HG02885 (cell line): ENCODE data around the gene TRIM22.

Source experiments
- ATAC-seq: cut with Tn5 transposase; IDR thresholded peaks from one replicate; pipeline ENCODE4 v1.9.1; 2021; ENCODE audit warnings: mild to moderate bottlenecking; ENCODE audit not compliant: unreplicated experiment, poor library complexity

The TRIM22 gene

GRCh38 chr11:5737670-5738392 lies 48.2 kb downstream of the TRIM22 start:
- ATAC-seq = no peak

DNA sequence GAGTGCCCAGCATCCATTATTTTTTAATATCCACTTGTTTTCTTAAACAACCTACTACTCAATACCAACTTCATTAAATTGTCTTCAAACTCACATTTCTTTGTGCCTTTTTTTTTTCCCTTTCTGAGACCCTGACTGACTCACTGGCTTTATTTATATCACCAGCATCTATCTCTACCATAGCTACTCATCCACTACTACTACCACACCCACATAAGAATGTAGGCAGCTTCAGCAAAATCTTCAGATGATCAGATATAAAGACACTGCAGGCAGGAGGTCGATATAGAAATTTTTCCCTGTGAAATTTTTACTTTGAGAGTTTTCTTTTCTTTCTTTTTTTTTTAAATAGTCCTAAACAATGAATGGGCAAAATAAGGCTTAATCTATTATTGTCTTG lies 48.8 kb downstream of the TRIM22 start:
- no peak for ATAC-seq

DNA sequence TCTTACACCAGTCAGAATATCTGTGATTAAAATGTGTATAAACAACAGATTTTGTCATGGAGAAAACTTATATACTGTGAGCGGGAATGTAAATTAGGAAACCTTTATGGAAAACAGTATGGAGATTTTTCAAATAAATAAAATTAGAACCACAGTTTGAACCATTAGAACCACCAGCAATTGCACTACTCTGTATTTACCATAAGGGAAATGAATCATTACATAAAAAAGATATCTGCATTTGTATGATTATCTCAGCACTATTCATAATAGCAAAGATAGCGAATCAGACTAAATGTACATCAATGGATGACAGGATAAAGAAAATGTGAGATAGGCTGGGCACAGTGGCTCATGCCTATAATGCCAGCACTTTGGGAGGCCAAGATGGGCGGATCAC lies 57.0 kb downstream of the TRIM22 start:
- no peak for ATAC-seq

GRCh38 chr11:5749836-5750235 lies 60.2 kb downstream of the TRIM22 start:
- ATAC-seq = no peak

- ATAC-seq = no peak
These were observed 64.4 kb downstream of the TRIM22 start, which contains the start of gene OR52N4 for GRCh38 chr11:5753943-5754342. OR52N4 (plus strand) TSS chr11:5754243; CDS start chr11:5754741, 498 bp downstream.
